Kasumi-1 (cell line): ENCODE results near the gene TMEM171.

Source experiments
- DNase-seq, 2 experiments: peaks; one replicate each; lab custom pipeline; 2025; lab: John Stamatoyannopoulos, UW

TMEM171 gene

DNA sequence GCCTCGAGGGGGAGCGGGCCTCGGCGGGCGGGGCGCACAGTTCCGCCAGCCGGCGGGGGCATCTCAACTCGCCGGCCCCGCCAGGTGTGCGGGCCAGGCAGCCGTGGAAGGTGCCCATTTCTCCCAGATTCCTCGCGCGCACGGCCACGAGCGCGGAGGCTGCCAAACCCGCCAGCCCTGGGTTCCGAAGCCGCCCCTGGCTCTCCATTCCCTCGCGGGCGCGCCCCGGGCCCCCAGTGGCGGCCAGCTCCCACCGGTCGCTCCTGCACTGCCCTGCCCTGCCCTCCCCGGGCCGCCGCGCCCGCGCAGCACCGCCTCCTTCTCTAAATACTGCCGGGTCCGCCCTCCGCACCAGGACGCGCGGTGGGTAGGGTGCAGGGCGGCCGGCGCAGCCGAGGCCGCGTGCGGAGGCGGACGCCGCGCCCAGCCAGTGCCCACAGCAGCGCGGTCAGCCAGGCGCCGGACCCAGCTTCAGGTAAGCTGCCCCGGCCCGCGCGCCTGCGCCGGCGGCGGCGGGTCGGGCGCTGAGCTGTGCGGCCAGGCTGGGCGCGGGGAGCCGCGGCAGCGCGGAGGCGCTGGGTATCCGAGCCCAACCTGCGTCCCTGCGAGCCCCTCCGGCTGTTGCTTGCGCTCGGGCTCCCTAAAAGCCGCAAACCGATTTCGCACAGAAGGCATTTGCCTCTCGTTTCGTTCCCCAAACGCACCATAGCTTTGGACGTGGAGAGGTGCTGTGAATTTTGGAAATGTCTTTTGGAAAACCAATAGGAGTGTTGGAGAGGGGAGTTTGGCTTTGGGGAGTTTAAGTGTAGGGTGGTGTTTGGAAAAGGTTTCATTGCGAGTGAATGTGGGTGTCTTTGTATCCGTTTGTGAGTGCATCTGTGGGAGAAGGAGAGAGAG, at the start of gene TMEM171:
TMEM171 (plus strand) TSS at position 354 of the 897 bp plus-strand sequence. CDS start 2,799 bp downstream, outside the sequence.
- peak in 1 of 2 experiments; percentile 3 for DNase-seq

DNA sequence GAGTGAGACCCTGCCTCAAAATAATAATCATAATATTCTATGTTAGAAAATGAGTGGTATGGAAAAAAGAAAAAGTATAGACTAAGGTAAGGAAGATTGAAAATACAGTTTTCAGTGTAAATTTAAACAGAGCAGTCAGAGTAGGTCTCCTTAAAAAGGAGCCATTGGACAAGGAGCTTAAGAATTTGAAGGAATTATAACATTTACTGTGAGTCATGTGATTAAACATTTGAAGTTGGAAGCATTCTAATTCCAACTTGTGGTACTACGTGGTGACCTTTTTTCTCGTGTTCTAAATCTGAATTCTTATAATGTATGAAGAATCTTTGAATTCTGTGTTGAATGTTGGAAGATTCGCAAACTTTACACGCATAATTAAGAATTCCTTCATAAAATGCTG, 39.3 kb upstream of the TMEM171 start:
- DNase-seq, result no peak

DNA sequence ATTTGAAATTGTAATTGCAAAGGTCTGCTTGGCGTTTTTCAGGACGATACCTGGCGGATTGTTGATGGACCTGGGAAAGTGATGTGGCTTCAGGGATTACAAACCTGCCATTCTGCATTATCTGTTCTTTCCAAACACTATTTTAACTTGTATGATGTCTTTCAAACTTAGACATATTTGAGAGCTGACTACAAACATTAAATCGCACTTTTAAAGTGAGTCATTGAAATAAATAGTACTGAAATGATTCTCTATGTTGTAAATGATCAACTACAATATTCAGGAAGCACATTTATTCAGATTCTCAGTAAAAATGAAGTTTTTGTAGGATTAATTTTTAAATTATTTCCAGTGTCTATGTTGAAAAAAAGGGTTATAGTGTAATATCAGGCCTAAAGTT, 32.3 kb upstream of the TMEM171 start:
- DNase-seq, result no peak

GRCh38 chr5:73093943-73094342, 26.4 kb upstream of the TMEM171 start:
- no peak for DNase-seq

GRCh38 chr5:73094415-73094814, 26.0 kb upstream of the TMEM171 start:
- DNase-seq, result no peak

GRCh38 chr5:73095564-73096238, 24.7 kb upstream of the TMEM171 start:
- no peak for DNase-seq

DNA sequence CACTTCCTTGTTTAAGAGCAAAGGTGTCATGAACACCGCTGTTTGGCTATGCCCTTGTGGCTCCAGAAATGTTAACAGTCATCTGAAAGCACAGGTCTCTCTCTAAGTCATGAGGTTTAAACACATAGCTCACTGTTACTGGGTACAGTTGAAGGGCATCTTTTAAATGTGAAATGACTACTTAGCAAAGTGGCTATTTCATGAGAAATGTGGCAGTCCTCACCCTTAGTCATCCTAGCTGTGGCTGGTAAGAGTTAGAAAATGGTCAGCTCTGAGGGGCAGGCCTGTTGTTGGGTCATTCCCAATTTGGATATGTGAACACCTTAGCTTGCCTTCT, 24.2 kb upstream of the TMEM171 start:
- no peak for DNase-seq

DNA sequence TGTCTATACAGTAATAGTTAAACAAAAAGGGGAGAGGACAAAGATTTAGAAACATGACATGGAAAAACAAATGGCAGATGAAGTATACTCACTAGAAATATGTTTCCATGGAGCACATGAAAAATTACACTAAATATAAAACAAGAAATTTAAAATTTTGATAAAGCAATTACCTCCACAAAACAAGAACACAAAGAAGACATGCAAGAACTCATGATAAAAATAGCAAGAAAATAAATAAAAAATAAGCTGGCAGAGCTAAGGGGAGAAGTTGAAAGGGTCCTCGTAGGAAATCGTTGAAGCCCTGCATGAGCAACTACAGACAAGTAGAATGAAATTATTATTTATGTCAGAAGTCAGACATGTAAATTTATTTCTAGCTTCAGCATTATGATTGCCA, 22.6 kb upstream of the TMEM171 start:
- no peak for DNase-seq

- no peak for DNase-seq
These were observed 20.3 kb upstream of the TMEM171 start for GRCh38 chr5:73100109-73100508.

DNA sequence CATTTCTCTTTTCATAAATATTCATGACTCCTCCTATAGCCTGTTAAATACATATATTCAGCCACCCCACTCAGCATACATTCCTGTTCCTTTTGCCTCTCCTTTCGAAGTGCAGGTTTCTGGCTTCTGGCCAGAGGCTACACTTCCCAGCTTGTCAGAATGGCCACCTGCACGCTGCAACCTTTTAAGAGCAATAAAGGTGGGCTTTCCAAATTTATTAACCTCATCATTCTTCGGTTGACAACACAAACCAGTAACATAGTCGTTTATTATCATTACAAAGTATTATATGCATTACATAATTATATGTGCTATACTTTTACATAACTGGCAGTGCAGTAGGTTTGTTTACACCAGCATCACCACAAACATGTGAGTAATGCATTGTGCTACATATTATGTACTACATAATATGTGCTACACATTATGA, 16.5 kb upstream of the TMEM171 start:
- DNase-seq, result no peak

DNA sequence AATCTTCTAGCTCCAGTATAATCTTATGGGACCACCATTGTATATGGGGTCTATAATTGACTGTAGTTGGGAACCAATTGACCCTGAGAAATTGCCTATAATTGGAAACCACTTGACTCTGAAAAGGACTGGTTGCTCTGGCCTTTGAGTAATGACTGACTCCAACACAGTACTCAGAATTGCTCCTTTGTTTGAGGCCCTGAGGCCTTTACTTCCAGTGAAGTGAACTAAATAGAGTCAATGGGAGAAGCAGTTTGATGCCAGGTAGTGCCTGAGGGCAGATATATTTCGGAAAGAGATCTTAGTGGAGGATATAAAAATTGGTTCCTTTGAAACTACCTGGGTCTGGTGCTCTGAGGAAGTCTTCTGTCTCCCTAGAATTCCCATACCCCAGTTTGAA, 16.0 kb upstream of the TMEM171 start:
- DNase-seq, result no peak

DNA sequence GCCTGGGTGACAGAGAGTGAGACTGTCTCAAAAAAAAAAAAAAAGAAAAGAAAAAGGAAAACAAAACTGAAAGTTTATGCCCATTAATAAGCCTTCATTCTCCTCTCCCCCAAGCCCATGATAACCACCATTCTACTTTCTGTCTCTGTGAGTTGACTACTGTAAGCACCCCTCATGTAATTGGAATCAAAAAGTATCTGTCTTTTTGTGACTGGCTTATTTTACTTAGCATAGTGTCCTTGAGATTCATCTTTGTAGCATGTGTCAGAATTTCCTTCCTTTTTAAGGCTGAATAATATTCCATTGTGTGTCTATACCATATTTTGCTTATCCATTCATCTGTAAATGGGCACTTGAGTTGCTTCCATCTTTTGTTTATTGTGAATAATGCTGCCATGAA, 14.0 kb upstream of the TMEM171 start:
- DNase-seq, result no peak

DNA sequence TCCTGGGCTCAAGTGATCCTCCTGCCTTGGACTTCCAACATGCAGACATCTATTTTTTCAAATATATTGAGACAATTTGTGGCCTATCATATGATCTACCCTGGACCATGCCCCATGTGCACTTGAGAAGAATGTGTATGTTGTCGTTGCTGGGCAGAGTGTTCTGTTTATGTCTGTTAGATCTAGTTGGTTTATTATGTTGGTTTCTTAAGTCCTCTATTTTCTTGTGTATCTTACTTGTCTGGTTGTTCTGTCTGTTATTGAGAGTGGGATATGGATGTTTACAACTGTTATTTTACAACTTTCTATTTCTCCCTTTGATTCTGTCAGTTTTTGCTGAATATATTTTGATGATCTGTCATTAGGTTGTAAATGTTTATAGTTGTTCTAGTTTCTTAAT, 10.2 kb upstream of the TMEM171 start:
- DNase-seq, result no peak

GRCh38 chr5:73111536-73111935, 8.8 kb upstream of the TMEM171 start:
- DNase-seq, result no peak

DNA sequence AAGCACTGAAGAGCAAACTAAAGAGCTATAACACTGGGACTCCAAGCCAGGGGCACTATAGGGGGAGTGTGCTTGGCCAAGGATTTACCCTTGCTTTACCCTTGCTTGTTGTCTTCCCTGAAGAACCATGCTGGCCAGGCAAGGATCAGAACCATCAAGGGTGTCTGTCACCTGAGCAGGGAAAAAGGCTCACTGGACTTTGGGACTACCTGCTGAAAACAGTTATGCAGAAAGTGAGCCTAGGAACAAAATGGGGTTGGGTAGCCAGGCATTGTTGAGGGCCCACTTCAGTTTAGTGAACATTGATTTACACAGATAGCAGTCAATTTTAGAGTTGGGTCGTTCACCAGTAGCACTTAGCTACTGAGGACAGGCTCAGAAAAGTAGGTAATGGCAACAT, 8.0 kb upstream of the TMEM171 start:
- no peak for DNase-seq

GRCh38 chr5:73114044-73114688, 6.2 kb upstream of the TMEM171 start:
- no peak for DNase-seq

DNA sequence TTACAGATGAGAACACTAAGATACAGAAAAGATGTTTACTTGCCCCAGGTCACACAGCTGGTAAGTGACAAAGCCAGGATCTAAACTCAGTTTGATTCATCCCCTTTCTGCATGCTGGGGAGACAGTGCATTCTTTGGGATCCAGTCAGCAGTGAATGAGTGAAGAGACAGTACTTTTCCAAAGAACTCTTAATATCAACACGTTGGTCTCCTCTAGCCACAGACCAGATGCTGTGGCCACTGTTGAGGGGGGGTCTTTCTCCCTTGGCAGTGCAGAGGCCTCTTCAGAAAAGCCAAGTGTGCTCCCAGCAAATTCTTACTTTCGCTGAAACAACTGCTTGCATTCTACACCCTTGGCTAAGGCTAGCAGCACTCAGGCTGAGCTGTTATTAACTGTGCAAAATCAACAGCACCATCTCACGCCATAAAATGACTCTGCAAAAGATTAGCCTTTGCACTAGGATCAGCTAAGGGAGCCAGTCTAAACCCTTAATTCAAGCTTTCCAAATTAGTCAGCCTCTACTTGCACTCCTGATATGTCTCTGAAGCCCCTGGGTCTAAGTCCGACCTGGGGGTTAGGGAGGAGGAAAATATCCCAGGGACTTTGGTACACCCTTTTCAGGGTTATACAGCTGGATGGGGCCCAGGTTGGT, 4.8 kb upstream of the TMEM171 start:
- DNase-seq, result no peak

- DNase-seq, result no peak
These were observed 3.9 kb upstream of the TMEM171 start for GRCh38 chr5:73116506-73116905.

GRCh38 chr5:73117088-73117740, 3.2 kb upstream of the TMEM171 start:
- DNase-seq, result peak; percentile 6 to 19

DNA sequence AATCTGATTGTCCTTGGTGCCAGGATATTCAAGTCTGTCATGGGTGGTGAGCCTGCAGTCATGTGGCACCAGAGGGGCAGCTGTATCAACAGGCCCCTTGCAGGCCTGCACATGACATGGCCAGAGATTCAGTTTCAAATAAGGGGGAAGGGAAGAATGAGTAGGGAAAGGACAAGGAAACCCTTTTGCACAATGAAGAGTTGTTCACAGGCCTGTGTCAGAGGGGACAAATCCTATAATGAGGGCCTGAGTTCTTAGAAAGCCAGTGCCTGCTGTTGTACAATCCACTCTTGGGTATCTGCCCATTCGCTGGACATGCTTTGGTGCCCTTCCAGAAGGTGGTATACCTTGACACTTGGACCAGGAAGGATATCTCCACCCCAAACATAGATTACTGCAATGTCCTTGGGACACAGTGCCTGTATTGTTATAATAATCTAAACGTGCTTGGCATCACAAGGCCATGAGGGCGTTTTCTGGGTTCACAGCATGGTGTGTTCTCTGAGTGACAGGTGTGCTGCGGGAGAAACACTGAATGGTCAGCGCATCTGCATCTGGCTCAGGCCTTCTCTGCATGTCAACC, 1.9 kb upstream of the TMEM171 start:
- no peak for DNase-seq

DNA sequence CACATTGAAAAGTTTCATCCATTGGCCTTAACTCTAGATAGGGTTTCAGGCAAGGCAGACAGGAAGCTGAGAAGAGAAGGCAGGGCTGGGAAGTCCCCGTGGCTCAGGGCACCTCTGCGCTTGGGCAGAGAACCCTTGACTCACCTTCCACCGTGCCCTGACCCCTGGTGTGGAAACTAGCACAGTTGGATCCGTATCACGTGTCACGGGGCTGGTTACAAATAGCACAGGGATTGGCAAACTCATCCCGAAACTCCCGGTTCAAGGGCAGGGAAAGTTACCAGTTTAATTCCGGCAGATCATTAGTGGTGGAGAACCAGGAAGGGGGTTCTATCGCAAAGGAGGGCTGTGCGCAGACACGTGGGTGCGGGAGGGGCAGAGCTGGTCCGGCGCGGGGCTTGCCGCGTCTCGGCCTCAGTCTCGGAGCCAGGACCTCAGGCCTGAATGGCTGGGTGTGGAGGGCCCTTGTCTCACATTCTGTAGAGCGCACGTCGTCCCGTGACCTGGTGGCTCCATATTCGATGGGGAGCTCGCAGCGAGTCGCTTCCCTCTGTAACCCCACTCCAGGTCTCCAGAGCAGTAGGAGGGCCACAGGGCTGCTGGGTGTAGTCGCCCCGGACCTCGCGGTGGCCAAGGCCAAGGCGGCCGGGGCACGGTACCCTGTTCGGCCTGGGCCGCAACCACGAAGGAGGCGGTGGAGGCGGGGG, 771 bp upstream of the TMEM171 start:
- no peak for DNase-seq
